Cardiac septum (tissue), 1 donor: ENCODE results near the gene EIF1. TPM values are rescaled to one million over a fixed set of nuclear protein-coding genes. Genes with fewer than 3 reads are reported as not detected.
"Not testable (repeated sequence)": the region's sequence is repeated elsewhere in the genome, so short reads cannot be mapped to it uniquely, and the experiment has no call there.

ENCODE experiments used
- DNase-seq: peaks from one replicate; pipeline ENCODE4 v3.0.0-alpha.2; 2020; ENCODE audit warnings: low spot score
- intact Hi-C: fragments of 100-400 bp; cut with DNase I; formaldehyde crosslinking; loops from one replicate; pipeline ENCODE4 v1.14.0; 2022
- total RNA-seq: library from RNA; stranded (reverse); fragmentation: NEBNext Ultra II Directional; extraction: Animal tissue kit (Norgen Biotek cat#: 25700); gene quantifications from one replicate; pipeline ENCODE4 v1.2.1, GENCODE V29; 2021
- donor health status: DM: no; HTN: no; CAD: no.

The EIF1 gene
- total RNA-seq, 1 donor from 2014 or later, result 1,014 TPM

GRCh38 chr17:41692722-41693521, 4.2 kb downstream of the EIF1 start:
- DNase-seq, result no peak
- intact Hi-C loops, result no loop called here

GRCh38 chr17:41695134-41695661, 6.5 kb downstream of the EIF1 start:
- no peak for DNase-seq
- intact Hi-C loops, result no loop called here

GRCh38 chr17:41695954-41696757, 7.5 kb downstream of the EIF1 start:
- DNase-seq, result no peak
- intact Hi-C loops, result no loop called here

GRCh38 chr17:41697122-41697962, 8.7 kb downstream of the EIF1 start:
- DNase-seq, result no peak
- intact Hi-C loops, result no loop called here

GRCh38 chr17:41700843-41701242, 12.2 kb downstream of the EIF1 start:
- intact Hi-C loops, DNase-seq: not testable (repeated sequence)

- intact Hi-C loops, result no loop called here
- DNase-seq, result no peak
Measured at GRCh38 chr17:41702712-41703111, 14.0 kb downstream of the EIF1 start.

GRCh38 chr17:41705271-41705991, 16.7 kb downstream of the EIF1 start:
- intact Hi-C loops, result no loop called here
- no peak for DNase-seq

GRCh38 chr17:41707803-41708669, 19.4 kb downstream of the EIF1 start:
- intact Hi-C loops, result no loop called here
- DNase-seq, result no peak

- intact Hi-C loops, result no loop called here
- no peak for DNase-seq
Measured at GRCh38 chr17:41710472-41711090, 21.9 kb downstream of the EIF1 start.

- intact Hi-C loops, result no loop called here
- DNase-seq, result no peak
Measured at GRCh38 chr17:41711669-41712400, 23.1 kb downstream of the EIF1 start, which contains the start of gene GAST. Gene GAST, plus strand, starts transcription at chr17:41712331. Its CDS starts 3,106 bp downstream, at chr17:41715437.

- intact Hi-C loops, result no loop called here
- DNase-seq, result no peak
Measured at GRCh38 chr17:41717408-41718286, 29.0 kb downstream of the EIF1 start.

- no peak for DNase-seq
- intact Hi-C loops, result no loop called here
Measured at GRCh38 chr17:41718287-41718645, 29.6 kb downstream of the EIF1 start.

- no peak for DNase-seq
- intact Hi-C loops, result no loop called here
Measured at GRCh38 chr17:41722231-41722630, 33.5 kb downstream of the EIF1 start.

GRCh38 chr17:41723801-41724475, 35.3 kb downstream of the EIF1 start:
- intact Hi-C loops, result no loop called here
- DNase-seq, result no peak

- no peak for DNase-seq
- intact Hi-C loops, result no loop called here
Measured at GRCh38 chr17:41724476-41725050, 35.9 kb downstream of the EIF1 start.
